GM23338 (cell line): ENCODE results near the gene DEFB124.

Experiments
- CREB1 ChIP-seq: fragments of 250-450 bp; sonication (Bioruptor Pico); IDR thresholded peaks from 2 replicates; pipeline ENCODE4 v1.5.0; 2020; ENCODE audit warnings: low read depth, mild to moderate bottlenecking, moderate library complexity
- EZH2phosphoT487 ChIP-seq: fragments of 200-600 bp; sonication (generic); IDR thresholded peaks from one replicate; pipeline ENCODE4 v1.8.1; 2018; ENCODE audit warnings: antibody characterized with exemption; ENCODE audit not compliant: unreplicated experiment
- POLR2AphosphoS5 ChIP-seq: IDR thresholded peaks from 2 replicates; pipeline ENCODE4 v1.6.1; 2016; ENCODE audit warnings: antibody characterized with exemption, low read depth
- TF ChIP-seq, protein P1 (sequence below), 2 experiments: fragments of 200-600 bp in 1 of 2; sonication (generic) in 1 of 2; conservative IDR thresholded peaks; 2 replicates each; pipeline versions ENCODE4 v1.5.1 to v1.6.1; 2016 to 2017; ENCODE audit warnings: antibody characterized with exemption in 2 of 2, low read depth in 2 of 2, mild to moderate bottlenecking in 2 of 2, moderate library complexity in 1 of 2

DNA sequence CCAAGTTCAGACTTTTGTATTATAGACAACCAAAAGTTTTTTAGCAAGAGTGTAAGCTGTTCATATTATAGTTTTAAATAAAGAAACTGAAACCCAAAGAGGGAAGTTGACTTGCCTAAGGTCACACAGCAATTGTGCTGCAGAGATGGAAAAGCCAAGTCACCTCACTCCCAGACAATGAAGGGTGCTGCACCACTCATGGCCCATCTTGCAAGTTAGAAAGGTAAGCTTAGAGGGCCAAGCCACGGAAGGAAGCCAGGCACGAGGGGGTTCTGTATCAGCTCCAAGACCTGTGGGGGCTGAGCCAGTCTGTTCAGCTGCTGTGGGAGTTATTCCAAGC, 860 bp downstream of the DEFB124 start:
- TF ChIP-seq, protein P1, sequence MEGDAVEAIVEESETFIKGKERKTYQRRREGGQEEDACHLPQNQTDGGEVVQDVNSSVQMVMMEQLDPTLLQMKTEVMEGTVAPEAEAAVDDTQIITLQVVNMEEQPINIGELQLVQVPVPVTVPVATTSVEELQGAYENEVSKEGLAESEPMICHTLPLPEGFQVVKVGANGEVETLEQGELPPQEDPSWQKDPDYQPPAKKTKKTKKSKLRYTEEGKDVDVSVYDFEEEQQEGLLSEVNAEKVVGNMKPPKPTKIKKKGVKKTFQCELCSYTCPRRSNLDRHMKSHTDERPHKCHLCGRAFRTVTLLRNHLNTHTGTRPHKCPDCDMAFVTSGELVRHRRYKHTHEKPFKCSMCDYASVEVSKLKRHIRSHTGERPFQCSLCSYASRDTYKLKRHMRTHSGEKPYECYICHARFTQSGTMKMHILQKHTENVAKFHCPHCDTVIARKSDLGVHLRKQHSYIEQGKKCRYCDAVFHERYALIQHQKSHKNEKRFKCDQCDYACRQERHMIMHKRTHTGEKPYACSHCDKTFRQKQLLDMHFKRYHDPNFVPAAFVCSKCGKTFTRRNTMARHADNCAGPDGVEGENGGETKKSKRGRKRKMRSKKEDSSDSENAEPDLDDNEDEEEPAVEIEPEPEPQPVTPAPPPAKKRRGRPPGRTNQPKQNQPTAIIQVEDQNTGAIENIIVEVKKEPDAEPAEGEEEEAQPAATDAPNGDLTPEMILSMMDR (conservative IDR thresholded peaks at IDR 0.05; ENCODE audit: low read depth in 2 of 2): no peak
- TF ChIP-seq POLR2AphosphoS5 (no peak), EZH2phosphoT487 (no peak), CREB1 (no peak)
